Stimulated activated CD4-positive, alpha-beta T cell treated with anti-CD3 and anti-CD28 coated beads, Interleukin-12 subunit alpha, Interleukin-12 subunit beta, amount 100 ng/mL, for 24 hours (primary cell): ENCODE measurements around the gene GEMIN2.
"Not testable (repeated sequence)": the region's sequence is repeated elsewhere in the genome, so short reads cannot be mapped to it uniquely, and the experiment has no call there.

Source experiments
- DNase-seq, 2 experiments: peaks; one replicate each; pipeline ENCODE4 v3.0.0-alpha.2; 2020; ENCODE audit warnings: low read depth in 2 of 2

The GEMIN2 gene

GRCh38 chr14:39109893-39110715, 4.0 kb upstream of the GEMIN2 start:
- no peak for DNase-seq

GRCh38 chr14:39113685-39114072, 444 bp upstream of the GEMIN2 start:
- DNase-seq: no peak

DNA sequence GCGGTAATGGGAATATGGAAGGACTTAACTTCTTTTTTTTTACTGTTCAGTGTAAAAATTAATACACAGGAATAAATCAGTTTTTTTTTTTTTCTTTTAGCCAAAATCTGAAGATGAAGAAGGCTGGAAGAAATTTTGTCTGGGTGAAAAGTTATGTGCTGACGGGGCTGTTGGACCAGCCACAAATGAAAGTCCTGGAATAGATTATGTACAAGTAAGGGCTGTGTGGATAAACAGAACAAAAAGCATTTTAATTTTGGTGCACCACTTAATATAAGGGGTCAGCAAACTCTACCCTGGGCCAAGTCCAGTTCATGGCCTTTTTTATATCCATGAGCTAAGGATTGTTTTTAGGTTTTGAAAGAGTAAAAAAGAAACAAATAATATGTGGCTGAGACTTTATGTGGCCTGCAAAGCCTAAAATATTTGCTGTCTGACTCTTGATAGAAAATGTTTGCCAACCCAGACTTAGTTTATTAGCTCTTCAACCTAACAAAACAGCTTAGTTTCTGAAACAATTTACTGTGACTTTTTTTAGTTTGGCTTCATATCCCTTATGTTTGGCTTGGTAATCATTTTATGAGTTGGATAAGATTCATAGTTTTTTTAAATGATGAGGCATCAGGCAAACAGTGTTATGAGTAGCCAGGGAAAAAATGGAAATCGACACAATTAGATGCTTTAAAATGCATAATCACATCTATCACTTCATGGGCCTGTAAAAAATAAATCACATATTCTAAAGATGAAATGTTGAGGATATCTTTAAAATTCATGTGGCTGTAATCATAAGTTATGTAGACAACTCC, 8.4 kb downstream of the GEMIN2 start:
- DNase-seq: no peak

- not testable (repeated sequence) for DNase-seq
Observed at GRCh38 chr14:39137835-39138234, 23.7 kb downstream of the GEMIN2 start.

DNA sequence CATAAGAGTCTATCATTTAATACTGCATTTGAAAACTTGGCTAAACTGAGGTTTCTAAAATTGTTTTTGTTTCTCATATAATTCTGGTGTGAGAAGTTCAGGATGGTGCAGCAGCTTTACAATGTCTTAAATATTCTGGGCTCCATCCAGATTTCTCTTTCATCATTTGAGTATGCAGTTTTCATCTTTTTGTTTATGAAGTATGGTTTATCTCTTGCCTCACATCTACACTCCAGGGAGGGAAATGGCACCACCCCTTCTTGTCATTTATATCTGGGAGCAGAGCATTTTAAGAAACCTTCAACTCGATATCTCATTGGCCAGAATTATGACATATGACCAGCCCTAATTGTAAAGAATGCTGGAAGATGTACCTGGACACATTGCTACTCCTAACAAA, 24.3 kb downstream of the GEMIN2 start:
- DNase-seq: no peak

DNA sequence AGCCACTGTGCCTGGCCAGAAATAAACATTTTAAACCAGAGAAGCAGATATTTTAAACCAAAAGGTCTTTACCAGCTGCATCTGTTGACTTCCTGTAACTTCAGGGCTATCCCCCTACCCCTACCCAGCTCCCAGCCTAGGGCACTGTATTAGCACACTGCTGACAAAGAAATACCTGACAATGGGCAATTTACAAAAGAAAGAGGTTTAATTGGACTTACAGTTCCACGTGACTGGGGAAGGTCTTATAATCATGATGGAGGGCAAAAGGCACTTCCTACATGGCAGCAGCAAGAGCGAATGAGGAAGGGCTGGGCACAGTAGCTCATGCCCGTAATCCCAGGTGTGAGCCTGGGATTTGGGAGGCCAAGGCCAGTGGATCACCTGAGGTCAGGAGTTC, 26.0 kb downstream of the GEMIN2 start:
- DNase-seq: no peak

DNA sequence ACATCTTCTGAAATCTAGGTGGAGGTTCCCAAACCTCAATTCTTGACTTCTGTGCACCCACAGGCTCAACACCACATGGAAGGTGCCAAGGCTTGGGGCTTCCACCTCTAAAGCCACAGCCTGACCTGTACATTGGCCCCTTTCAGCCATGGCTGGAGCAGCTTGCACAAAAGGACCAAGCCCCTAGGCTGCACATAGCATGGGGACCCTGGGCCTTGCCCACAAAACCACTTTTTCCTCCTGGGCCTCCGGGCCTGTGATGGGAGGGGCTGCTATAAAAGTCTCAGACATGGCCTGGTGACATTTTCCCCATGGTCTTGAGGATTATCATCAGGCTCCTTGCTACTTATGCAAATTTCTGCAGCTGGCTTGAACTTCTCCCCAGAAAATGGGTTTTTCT, 27.5 kb downstream of the GEMIN2 start:
- DNase-seq: not testable (repeated sequence)

- not testable (repeated sequence) for DNase-seq
Observed at GRCh38 chr14:39143226-39143625, 29.1 kb downstream of the GEMIN2 start.

DNA sequence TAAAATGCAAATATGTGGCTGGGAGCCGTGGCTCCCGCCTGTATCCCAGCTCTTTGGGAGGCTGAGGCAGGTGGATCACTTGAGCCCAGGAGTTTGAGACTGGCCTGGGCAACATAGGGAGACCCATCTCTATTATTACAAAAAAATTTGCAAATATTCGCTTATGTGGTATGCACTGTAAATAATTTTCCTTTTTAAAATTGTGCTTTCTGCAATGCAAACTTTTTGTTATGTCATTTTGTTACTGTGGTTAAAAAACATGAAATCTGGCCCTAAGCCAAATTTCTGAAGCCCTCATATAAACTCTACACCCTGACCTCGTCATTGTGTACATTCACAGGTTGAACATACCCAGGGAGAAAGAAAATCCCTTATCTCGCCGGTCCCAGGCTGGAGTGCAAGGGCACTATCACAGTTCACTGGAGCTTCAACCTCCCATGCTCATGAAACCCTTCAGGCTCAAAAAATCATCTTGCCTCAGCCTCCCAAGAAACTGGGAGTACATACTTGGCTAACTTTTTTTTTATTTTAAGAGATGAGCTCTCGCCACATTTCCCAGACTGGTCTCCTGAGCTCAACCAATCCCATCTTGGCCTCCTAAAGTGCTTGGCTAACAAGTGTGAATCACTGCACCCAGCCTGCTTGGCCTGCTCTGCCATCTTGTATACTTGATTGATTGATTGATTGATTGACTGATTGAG, 31.3 kb downstream of the GEMIN2 start:
- DNase-seq: no peak

DNA sequence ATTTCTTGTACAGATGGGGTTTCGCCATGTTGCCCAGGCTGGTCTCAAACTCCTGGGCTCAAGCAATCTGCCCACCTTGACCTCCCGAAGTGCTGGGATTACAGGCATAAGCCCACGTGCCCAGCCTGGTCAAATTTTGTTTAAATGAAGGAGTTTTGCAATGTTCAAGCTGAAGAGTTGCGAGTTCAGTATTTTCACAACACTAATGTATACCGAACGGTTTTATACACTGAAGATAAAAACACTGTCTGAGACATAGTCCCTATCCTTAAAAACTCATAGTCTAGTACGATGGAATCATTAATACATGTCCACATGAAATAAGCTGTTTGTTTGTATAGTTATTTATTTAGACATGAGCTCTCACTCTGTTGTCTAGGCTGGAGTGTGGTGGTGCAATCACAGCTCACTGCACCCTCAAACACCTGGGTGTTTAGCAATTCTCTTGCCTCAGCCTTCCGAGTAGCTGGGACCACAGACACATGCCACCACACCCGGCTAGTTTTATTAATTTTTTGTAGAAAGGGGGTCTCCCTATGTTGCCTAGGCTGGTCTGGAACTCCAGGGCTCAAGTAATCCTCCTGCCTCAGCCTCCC, 40.6 kb downstream of the GEMIN2 start:
- DNase-seq: no peak

- DNase-seq: no peak
Observed at GRCh38 chr14:39157491-39157890, 43.4 kb downstream of the GEMIN2 start.

DNA sequence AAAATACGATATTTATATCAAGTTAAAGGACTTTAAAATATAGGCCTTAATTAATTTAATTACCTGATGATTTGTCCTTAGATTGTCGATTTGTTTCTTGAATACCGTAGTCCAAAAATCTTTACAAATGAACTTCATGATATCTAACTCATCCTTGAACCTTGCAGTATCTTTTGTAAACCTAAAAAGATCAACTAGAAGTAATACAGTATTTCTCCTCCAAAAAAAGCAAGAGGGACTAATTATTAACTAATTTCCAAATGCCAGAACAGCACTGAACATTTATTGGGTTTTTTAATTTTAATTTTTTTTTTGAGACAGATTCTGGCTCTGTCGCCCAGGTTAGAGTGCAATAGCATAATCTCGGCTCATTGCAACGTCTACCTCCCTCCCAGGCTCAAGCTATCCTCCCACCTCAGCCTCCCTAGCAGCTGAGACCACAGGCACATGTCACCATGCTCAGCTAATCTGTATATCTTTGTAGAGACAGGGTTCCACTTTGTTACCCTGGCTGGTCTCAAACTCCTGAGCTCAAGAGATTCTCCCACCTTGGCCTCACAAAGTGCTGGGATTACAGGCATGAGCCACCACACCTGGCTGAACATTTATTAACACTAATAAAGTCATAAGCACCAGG, 44.2 kb downstream of the GEMIN2 start:
- no peak for DNase-seq

DNA sequence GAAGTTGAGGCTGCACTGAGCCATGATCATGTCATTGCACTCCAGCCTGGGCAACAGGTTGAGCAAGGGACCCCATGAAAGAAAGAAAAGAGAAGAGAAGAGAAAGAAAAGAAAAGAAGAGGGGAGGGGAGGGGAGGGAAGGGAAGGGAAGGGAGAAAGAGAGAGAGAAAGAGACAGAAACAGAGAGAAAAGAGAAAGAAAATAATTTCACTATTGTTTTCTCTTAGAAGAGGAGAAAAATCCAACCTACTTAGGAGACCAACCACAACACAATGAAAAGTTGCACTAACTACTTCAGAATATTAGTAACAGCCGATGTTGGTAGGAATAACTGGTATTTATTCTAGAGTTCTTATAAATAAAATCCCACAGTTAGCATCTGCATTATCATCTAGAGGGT, 46.4 kb downstream of the GEMIN2 start:
- DNase-seq: no peak

GRCh38 chr14:39167797-39168320, 53.7 kb downstream of the GEMIN2 start:
- not testable (repeated sequence) for DNase-seq

GRCh38 chr14:39168591-39168990, 54.5 kb downstream of the GEMIN2 start:
- no peak for DNase-seq

DNA sequence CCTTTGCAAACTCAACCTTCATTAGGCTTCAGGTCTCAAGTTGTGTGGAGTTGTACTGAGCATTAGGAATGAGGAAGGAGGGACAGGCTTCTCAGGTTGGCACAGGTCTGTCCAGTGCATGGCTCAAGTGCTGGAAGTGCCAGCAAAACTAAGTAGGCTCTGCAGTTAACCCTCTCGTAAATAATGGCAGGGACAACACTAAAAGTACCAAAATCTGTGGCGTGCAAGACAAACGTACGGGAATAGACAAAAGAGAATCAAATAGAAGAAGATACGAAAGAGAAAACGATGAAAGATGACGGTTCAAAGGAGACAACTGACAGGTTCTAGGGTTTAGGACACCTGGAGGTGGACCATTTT, 55.4 kb downstream of the GEMIN2 start:
- no peak for DNase-seq

- DNase-seq: no peak
Observed at GRCh38 chr14:39173198-39173597, 59.1 kb downstream of the GEMIN2 start.

GRCh38 chr14:39174560-39175444, 60.7 kb downstream of the GEMIN2 start, which contains the start of gene PNN:
Gene PNN (plus strand): TSS chr14:39175254. CDS start chr14:39175280, 26 bp downstream.
- peak; percentile 93 for DNase-seq

- peak; percentile 25 to 36 for DNase-seq
Observed at GRCh38 chr14:39175445-39176262, 61.5 kb downstream of the GEMIN2 start.
